A549 (cell line): ENCODE data around the gene NUDT2.

Experiments used
- CHD2 ChIP-seq: fragments of 150-350 bp; IDR thresholded peaks from 2 replicates; pipeline ENCODE4 v1.6.1; 2014; ENCODE audit warnings: low read length; ENCODE audit not compliant: partially characterized antibody
- CTCF ChIP-seq: fragments of >200 bp; sonication (Bioruptor Twin); formaldehyde crosslinking; IDR thresholded peaks from 3 replicates; pipeline ENCODE4 v1.5.1; 2016
- EP300 ChIP-seq, 2 experiments: fragments of >200 bp; sonication (Bioruptor Twin); formaldehyde crosslinking; IDR thresholded peaks; 2 replicates in 1 of 2; 3 replicates in 1 of 2; pipeline ENCODE4 v1.6.1; 2016 to 2017
- GATA3 ChIP-seq: IDR thresholded peaks from 2 replicates; pipeline ENCODE4 v1.6.1; 2012; ENCODE audit warnings: borderline replicate concordance
- NFE2L2 ChIP-seq: fragments of 150-350 bp; conservative IDR thresholded peaks from 2 replicates; pipeline ENCODE4 v1.6.1; 2014; ENCODE audit warnings: low read length
- POLR2A ChIP-seq: IDR thresholded peaks from 2 replicates; pipeline ENCODE4 v1.6.1; 2012; ENCODE audit warnings: mild to moderate bottlenecking, low read length
- SREBF2 ChIP-seq: fragments of 450-650 bp; IDR thresholded peaks from 2 replicates; pipeline ENCODE4 v1.6.1; 2014; ENCODE audit warnings: mild to moderate bottlenecking, moderate library complexity
- ZFP36 ChIP-seq: fragments of 450-650 bp; IDR thresholded peaks from 2 replicates; pipeline ENCODE4 v1.6.1; 2014; ENCODE audit warnings: borderline replicate concordance; ENCODE audit not compliant: partially characterized antibody
- TF ChIP-seq, protein P1 (sequence below): IDR thresholded peaks from 2 replicates; pipeline ENCODE4 v1.6.1; 2012
- TF ChIP-seq, protein P2 (sequence below): IDR thresholded peaks from 2 replicates; pipeline ENCODE4 v1.6.1; 2012

- TF ChIP-seq CTCF = no peak
- TF ChIP-seq POLR2A = no peak
- no peak for TF ChIP-seq CHD2
- TF ChIP-seq ZFP36 = no peak
- TF ChIP-seq, protein P1, sequence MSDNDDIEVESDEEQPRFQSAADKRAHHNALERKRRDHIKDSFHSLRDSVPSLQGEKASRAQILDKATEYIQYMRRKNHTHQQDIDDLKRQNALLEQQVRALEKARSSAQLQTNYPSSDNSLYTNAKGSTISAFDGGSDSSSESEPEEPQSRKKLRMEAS = no peak
- TF ChIP-seq EP300 (IDR thresholded peaks at IDR 0.05) = no peak
- TF ChIP-seq, protein P2, sequence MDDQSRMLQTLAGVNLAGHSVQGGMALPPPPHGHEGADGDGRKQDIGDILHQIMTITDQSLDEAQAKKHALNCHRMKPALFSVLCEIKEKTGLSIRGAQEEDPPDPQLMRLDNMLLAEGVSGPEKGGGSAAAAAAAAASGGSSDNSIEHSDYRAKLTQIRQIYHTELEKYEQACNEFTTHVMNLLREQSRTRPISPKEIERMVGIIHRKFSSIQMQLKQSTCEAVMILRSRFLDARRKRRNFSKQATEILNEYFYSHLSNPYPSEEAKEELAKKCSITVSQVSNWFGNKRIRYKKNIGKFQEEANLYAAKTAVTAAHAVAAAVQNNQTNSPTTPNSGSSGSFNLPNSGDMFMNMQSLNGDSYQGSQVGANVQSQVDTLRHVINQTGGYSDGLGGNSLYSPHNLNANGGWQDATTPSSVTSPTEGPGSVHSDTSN = no peak
- TF ChIP-seq NFE2L2 = no peak
- TF ChIP-seq SREBF2 = no peak
- TF ChIP-seq GATA3 = no peak
Observed at GRCh38 chr9:34291423-34291822, 37.9 kb upstream of the NUDT2 start.
